Smooth muscle cell of the brain vasculature (primary cell): Measurements from ENCODE around the gene TOM1.
A peak's percentile ranks its signal among the peaks of the same experiment; 100 is the strongest.

Experiments used
- DNase-seq: peaks from one replicate; pipeline ENCODE4 v3.0.0-alpha.2; 2012; ENCODE audit warnings: low read depth, low spot score

Gene TOM1

GRCh38 chr22:35299673-35300499, at the start of gene TOM1:
TSS of gene TOM1 (plus strand) at chr22:35299894. CDS start at chr22:35299929, 35 bp downstream.
- peak; percentile 98 for DNase-seq

- DNase-seq = no peak
Measured at GRCh38 chr22:35250156-35250555, 49.5 kb upstream of the TOM1 start.

- no peak for DNase-seq
Measured at GRCh38 chr22:35253946-35254345, 45.7 kb upstream of the TOM1 start.

GRCh38 chr22:35257002-35257320, 42.7 kb upstream of the TOM1 start:
- DNase-seq = no peak

GRCh38 chr22:35257321-35258190, 42.1 kb upstream of the TOM1 start, which contains the start of gene HMGXB4:
TSS of gene HMGXB4 (plus strand) at chr22:35257493. CDS start at chr22:35262391, 4,898 bp downstream.
- DNase-seq = peak; percentile 70

GRCh38 chr22:35258191-35258988, 41.3 kb upstream of the TOM1 start:
- DNase-seq = no peak

- DNase-seq = no peak
Measured at GRCh38 chr22:35264986-35265385, 34.7 kb upstream of the TOM1 start.

- DNase-seq = no peak
Measured at GRCh38 chr22:35266277-35266676, 33.4 kb upstream of the TOM1 start.

- no peak for DNase-seq
Measured at GRCh38 chr22:35269630-35270029, 30.1 kb upstream of the TOM1 start.

GRCh38 chr22:35274154-35274871, 25.4 kb upstream of the TOM1 start:
- DNase-seq = no peak

- no peak for DNase-seq
Measured at GRCh38 chr22:35275580-35275979, 24.1 kb upstream of the TOM1 start.

- no peak for DNase-seq
Measured at GRCh38 chr22:35276019-35276418, 23.7 kb upstream of the TOM1 start.

GRCh38 chr22:35288116-35288515, 11.6 kb upstream of the TOM1 start:
- no peak for DNase-seq

GRCh38 chr22:35292786-35293185, 6.9 kb upstream of the TOM1 start:
- DNase-seq = no peak

GRCh38 chr22:35296051-35296450, 3.6 kb upstream of the TOM1 start:
- no peak for DNase-seq

GRCh38 chr22:35299217-35299672, 449 bp upstream of the TOM1 start:
- no peak for DNase-seq

GRCh38 chr22:35301372-35301874, 1.7 kb downstream of the TOM1 start:
- DNase-seq = no peak

- no peak for DNase-seq
Measured at GRCh38 chr22:35303029-35303624, 3.4 kb downstream of the TOM1 start.

- DNase-seq = no peak
Measured at GRCh38 chr22:35305525-35306070, 5.9 kb downstream of the TOM1 start.

- DNase-seq = no peak
Measured at GRCh38 chr22:35306350-35306967, 6.8 kb downstream of the TOM1 start.
